H7 (cell line): ENCODE measurements around the gene ACHE. TPM values are rescaled to one million over a fixed set of nuclear protein-coding genes. Genes with fewer than 3 reads are reported as not detected.
"Not testable (repeated sequence)": the region's sequence is repeated elsewhere in the genome, so short reads cannot be mapped to it uniquely, and the experiment has no call there.

Experiments used
- DNase-seq: peaks from one replicate; pipeline ENCODE4 v3.0.0; 2012
- H3K27me3 ChIP-seq: 2 replicates; pipeline ENCODE4 v1.6.0; 2011; ENCODE audit warnings: mild to moderate bottlenecking, low read length; ENCODE audit not compliant: control insufficient read depth, insufficient read depth
- H3K36me3 ChIP-seq: replicated peaks from 2 replicates; pipeline ENCODE4 v1.5.1; 2011; ENCODE audit warnings: low read length; ENCODE audit not compliant: control insufficient read depth, insufficient read depth
- H3K4me3 ChIP-seq: 2 replicates; pipeline ENCODE4 v1.5.1; 2011; ENCODE audit warnings: low read depth, mild to moderate bottlenecking, control low read depth, low read length, moderate library complexity; ENCODE audit not compliant: insufficient read depth
- total RNA-seq: library from RNA; depleted of rRNA; stranded (reverse); fragments of >200 nt; shearing (Covaris generic); gene quantifications from 2 replicates; pipeline ENCODE4 v1.2.3, GENCODE V29; 2014; rRNA removed

Gene ACHE
- 17.3 and 19.2 TPM in 2 replicates for total RNA-seq

- peak within 1 kb of the TSS; percentile 61 for H3K4me3 ChIP-seq
- no peaks in the 10 kb centered on the region for H3K36me3 ChIP-seq
- DNase-seq: peak; percentile 88
- H3K27me3 ChIP-seq: peaks cover 12% of the 10 kb centered on the region
These were observed at the start of gene ACHE for GRCh38 chr7:100895701-100895955. Gene ACHE (minus strand): TSS chr7:100895888. CDS start chr7:100894232, 1,656 bp downstream.

- peaks cover 1% of the 10 kb centered on the region for H3K36me3 ChIP-seq
- no peak for DNase-seq
- H3K27me3 ChIP-seq: no peaks in the 10 kb centered on the region
- H3K4me3 ChIP-seq: no peak overlapping the region
These were observed 48.5 kb upstream of the ACHE start for GRCh38 chr7:100944138-100944537.

GRCh38 chr7:100943693-100944092, 48.0 kb upstream of the ACHE start:
- peak; percentile 45 for DNase-seq
- Histone ChIP-seq H3K36me3 (peaks cover 1% of the 10 kb centered on the region), H3K27me3 (no peaks in the 10 kb centered on the region), H3K4me3 (no peak overlapping the region)

- Histone ChIP-seq H3K36me3 (peaks cover 1% of the 10 kb centered on the region), H3K27me3 (no peaks in the 10 kb centered on the region), H3K4me3 (no peak overlapping the region)
- no peak for DNase-seq
These were observed 46.5 kb upstream of the ACHE start for GRCh38 chr7:100942045-100942774.

GRCh38 chr7:100936167-100936566, 40.5 kb upstream of the ACHE start:
- not testable (repeated sequence) for DNase-seq, H3K27me3 ChIP-seq, H3K36me3 ChIP-seq, H3K4me3 ChIP-seq

- not testable (repeated sequence) for DNase-seq, H3K27me3 ChIP-seq, H3K36me3 ChIP-seq, H3K4me3 ChIP-seq
These were observed 39.7 kb upstream of the ACHE start for GRCh38 chr7:100935381-100935780.

GRCh38 chr7:100933734-100934133, 38.0 kb upstream of the ACHE start:
- no peaks in the 10 kb centered on the region for H3K27me3 ChIP-seq
- H3K4me3 ChIP-seq: no peak overlapping the region
- H3K36me3 ChIP-seq: no peaks in the 10 kb centered on the region
- DNase-seq: no peak

GRCh38 chr7:100929808-100930174, 34.1 kb upstream of the ACHE start:
- no peak overlapping the region for H3K4me3 ChIP-seq
- no peak for DNase-seq
- H3K36me3 ChIP-seq: no peaks in the 10 kb centered on the region; the same call in 1 of the 2 replicates
- no peaks in the 10 kb centered on the region for H3K27me3 ChIP-seq

GRCh38 chr7:100923616-100924015, 27.9 kb upstream of the ACHE start:
- H3K36me3 ChIP-seq, H3K27me3 ChIP-seq, H3K4me3 ChIP-seq, DNase-seq: not testable (repeated sequence)

- DNase-seq: no peak
- H3K4me3 ChIP-seq: no peak overlapping the region
- H3K36me3 ChIP-seq: no peaks in the 10 kb centered on the region
- no peaks in the 10 kb centered on the region for H3K27me3 ChIP-seq
These were observed 25.4 kb upstream of the ACHE start for GRCh38 chr7:100921039-100921438.

- not testable (repeated sequence) for H3K36me3 ChIP-seq, H3K27me3 ChIP-seq, H3K4me3 ChIP-seq, DNase-seq
These were observed 24.2 kb upstream of the ACHE start for GRCh38 chr7:100919779-100920437.

GRCh38 chr7:100919335-100919734, 23.6 kb upstream of the ACHE start:
- not testable (repeated sequence) for H3K27me3 ChIP-seq, DNase-seq, H3K4me3 ChIP-seq, H3K36me3 ChIP-seq

- Histone ChIP-seq H3K4me3 (no peak overlapping the region), H3K27me3 (no peaks in the 10 kb centered on the region), H3K36me3 (no peaks in the 10 kb centered on the region)
- DNase-seq: no peak
These were observed 19.3 kb upstream of the ACHE start for GRCh38 chr7:100914879-100915447.

- Histone ChIP-seq H3K36me3 (no peaks in the 10 kb centered on the region), H3K27me3 (no peaks in the 10 kb centered on the region), H3K4me3 (no peak overlapping the region)
- DNase-seq: no peak
These were observed 18.7 kb upstream of the ACHE start for GRCh38 chr7:100914208-100914878.

GRCh38 chr7:100911484-100911883, 15.8 kb upstream of the ACHE start:
- Histone ChIP-seq H3K27me3 (no peaks in the 10 kb centered on the region), H3K36me3 (no peaks in the 10 kb centered on the region), H3K4me3 (no peak overlapping the region)
- DNase-seq: no peak
